OCI-M2 (cell line): Measurements from ENCODE around the gene RALGAPA2.
"Not testable (repeated sequence)": the region's sequence is repeated elsewhere in the genome, so short reads cannot be mapped to it uniquely, and the experiment has no call there.

Source experiments
- DNase-seq: peaks from one replicate; lab custom pipeline; 2025; ENCODE audit not compliant: unreplicated experiment; lab: John Stamatoyannopoulos, UW

The RALGAPA2 gene

DNA sequence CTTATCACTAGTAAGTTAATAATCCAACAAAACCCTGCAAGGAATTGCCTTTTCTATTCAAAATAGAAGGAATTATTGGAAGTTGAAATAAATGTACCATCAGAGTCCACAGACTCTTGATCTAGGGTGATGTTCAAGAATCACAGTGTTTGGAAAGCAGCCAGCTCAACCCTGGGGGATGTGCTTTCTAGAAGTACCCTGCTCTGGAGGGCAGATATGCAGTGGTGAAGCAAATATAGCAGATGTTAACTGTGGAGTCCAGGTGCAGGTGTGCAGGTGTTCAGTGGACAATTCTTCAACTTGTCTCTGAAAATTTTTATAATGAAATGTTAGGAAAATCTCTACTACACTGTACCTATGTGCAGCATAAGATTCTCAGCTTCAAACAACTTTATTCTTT is 353.6 kb downstream of the RALGAPA2 start:
- DNase-seq: no peak

DNA sequence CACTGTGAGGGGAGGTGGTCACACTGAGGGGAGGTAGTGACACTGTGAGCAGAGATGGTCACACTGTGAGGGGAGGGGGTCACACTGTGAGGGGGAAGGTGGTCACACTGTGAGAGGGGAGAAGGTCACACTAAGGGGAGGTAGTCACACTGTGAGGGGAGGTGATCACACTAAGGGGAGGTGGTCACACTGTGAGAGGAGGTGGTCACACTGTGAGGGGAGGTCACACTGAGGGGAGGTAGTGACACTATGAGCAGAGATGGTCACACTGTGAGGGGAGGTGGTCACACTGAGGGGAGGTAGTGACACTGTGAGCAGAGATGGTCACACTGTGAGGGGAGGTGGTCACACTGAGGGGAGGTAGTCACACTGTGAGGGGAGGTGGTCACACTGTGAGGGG is 356.9 kb downstream of the RALGAPA2 start:
- not testable (repeated sequence) for DNase-seq

DNA sequence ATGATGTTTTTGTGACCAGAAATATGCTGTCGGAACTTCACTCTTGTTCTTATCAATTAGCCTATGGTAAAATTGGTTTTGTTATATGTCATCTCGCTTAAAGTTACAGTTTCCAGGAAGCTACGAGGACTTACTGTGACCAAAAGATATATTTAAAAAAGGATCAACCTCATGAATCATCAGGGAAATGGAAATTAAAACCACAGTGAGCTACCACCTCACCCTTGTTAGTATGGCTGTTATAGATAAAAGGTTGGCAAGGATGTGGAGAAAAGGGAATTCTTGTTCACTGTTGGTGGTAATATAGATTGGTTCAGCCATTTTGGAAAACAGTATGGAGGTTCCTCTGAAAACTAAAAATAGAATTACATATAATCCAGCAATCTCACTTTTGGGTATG is 358.9 kb downstream of the RALGAPA2 start:
- DNase-seq: no peak

DNA sequence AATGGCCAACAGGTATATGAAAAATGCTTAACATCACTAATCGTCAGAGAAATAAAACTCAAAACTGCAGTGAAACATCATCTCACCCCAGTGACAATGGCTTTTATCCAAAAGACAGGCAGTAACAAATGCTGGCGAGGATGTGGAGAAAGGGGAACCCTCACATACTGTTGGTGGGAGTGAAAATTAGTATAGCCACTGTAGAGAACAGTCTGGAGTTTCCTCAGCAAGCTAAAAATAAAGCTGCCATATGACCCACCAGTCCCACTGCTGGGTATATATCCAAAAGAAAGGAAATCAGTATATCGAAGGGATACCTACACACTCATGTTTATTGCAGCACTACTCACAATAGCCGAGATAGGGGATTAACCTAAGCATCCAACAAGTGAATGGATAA is 368.0 kb downstream of the RALGAPA2 start:
- no peak for DNase-seq

GRCh38 chr20:20343932-20344331 is 368.5 kb downstream of the RALGAPA2 start:
- DNase-seq: no peak
